Uterus (tissue), 4 donors: Measurements from ENCODE around the gene HSPA8. TPM values are rescaled to one million over a fixed set of nuclear protein-coding genes. Genes with fewer than 3 reads are reported as not detected.

Experiments
- DNase-seq, 2 donors: peaks; one replicate each; pipeline ENCODE4 v3.0.0-alpha.2; 2019 to 2020
- H3K27ac ChIP-seq, 2 donors: fragments of 200-600 bp; sonication (generic); 1 replicate in 1 of 2; 2 replicates in 1 of 2; pipeline ENCODE4 v1.5.1; 2016 to 2018
- H3K27me3 ChIP-seq, 2 donors: fragments of 200-600 bp; sonication (generic); one replicate each; pipeline ENCODE4 v1.5.1; 2018 to 2019; ENCODE audit warnings: control low read depth in 1 of 2
- H3K36me3 ChIP-seq, 2 donors: fragments of 200-600 bp; sonication (generic); one replicate each; pipeline ENCODE4 v1.5.1; 2019; ENCODE audit warnings: control low read depth in 1 of 2
- H3K4me1 ChIP-seq, 2 donors: fragments of 200-600 bp; sonication (generic); one replicate each; pipeline ENCODE4 v1.5.1; 2018 to 2019; ENCODE audit warnings: control low read depth in 1 of 2
- H3K4me3 ChIP-seq, 2 donors: fragments of 200-600 bp; sonication (generic); 1 replicate in 1 of 2; 2 replicates in 1 of 2; pipeline ENCODE4 v1.5.1; 2018 to 2019; ENCODE audit warnings: mild to moderate bottlenecking in 1 of 2
- H3K9me3 ChIP-seq, 2 donors: fragments of 200-600 bp; sonication (generic); one replicate each; pipeline ENCODE4 v1.5.1; 2019; ENCODE audit warnings: control low read depth in 1 of 2
- CTCF ChIP-seq, 4 experiments: fragments of 200-600 bp in 2 of 4; fragments of 450-650 bp in 2 of 4; sonication (generic) in 2 of 4; IDR thresholded peaks; one replicate each; pipeline ENCODE4 v1.5.1; 2016 to 2019; ENCODE audit warnings: antibody characterized with exemption in 4 of 4, mild to moderate bottlenecking in 2 of 4, moderate library complexity in 1 of 4
- POLR2A ChIP-seq, 2 donors: fragments of 450-650 bp; IDR thresholded peaks; one replicate each; pipeline ENCODE4 v1.6.1; 2016; ENCODE audit warnings: antibody characterized with exemption in 2 of 2, mild to moderate bottlenecking in 1 of 2, moderate library complexity in 1 of 2
- intact Hi-C: fragments of 100-400 bp; cut with DNase I; formaldehyde crosslinking; loops from one replicate; pipeline ENCODE4 v1.15.1; 2023; ENCODE audit warnings: low total_unique reads
- total RNA-seq, 4 donors: library from RNA; depleted of rRNA in 3 of 4; stranded (reverse); fragments of >200 nt in 3 of 4; gene quantifications; one replicate each; pipeline versions ENCODE4 v1.1.0 to v1.2.4, GENCODE V29; 2014 to 2023
- donor health status: DM: yes; HTN: yes; CAD: no.

HSPA8 gene
- total RNA-seq, 4 donors from 2014 or later: 360 to 1,864 (median 476) TPM

GRCh38 chr11:123045101-123045500 is 16.8 kb downstream of the HSPA8 start:
- TF ChIP-seq CTCF (IDR thresholded peaks at IDR 0.05) (no peak), POLR2A (IDR thresholded peaks at IDR 0.05) (no peak)

GRCh38 chr11:123041185-123041584 is 20.8 kb downstream of the HSPA8 start:
- Histone ChIP-seq H3K36me3 (no peaks in the 10 kb centered on the region), H3K27ac (no peak overlapping the region), H3K4me1 (no peaks in the 10 kb centered on the region), H3K4me3 (no peak overlapping the region), H3K27me3 (no peaks in the 10 kb centered on the region), H3K9me3 (no peaks in the 10 kb centered on the region)
- no peak for DNase-seq
- intact Hi-C loops: no loop called here
- TF ChIP-seq CTCF (IDR thresholded peaks at IDR 0.05) (no peak), POLR2A (IDR thresholded peaks at IDR 0.05) (no peak)

More at GRCh38 chr11:123045101-123045500, 16.8 kb downstream of the HSPA8 start:
- Histone ChIP-seq H3K4me3 (no peak overlapping the region), H3K9me3 (no peaks in the 10 kb centered on the region), H3K27ac (no peak overlapping the region), H3K27me3 (no peaks in the 10 kb centered on the region), H3K36me3 (no peaks in the 10 kb centered on the region), H3K4me1 (no peaks in the 10 kb centered on the region)
- intact Hi-C loops: no loop called here
- no peak for DNase-seq

GRCh38 chr11:123040111-123040432 is 21.9 kb downstream of the HSPA8 start:
- H3K27ac ChIP-seq: no peak overlapping the region
- no peaks in the 10 kb centered on the region for H3K36me3 ChIP-seq
- H3K4me3 ChIP-seq: no peak overlapping the region
- TF ChIP-seq CTCF (IDR thresholded peaks at IDR 0.05): no peak
- TF ChIP-seq POLR2A (IDR thresholded peaks at IDR 0.05): no peak
- DNase-seq: no peak
- no peaks in the 10 kb centered on the region for H3K9me3 ChIP-seq
- intact Hi-C loops: no loop called here
- no peaks in the 10 kb centered on the region for H3K27me3 ChIP-seq
- H3K4me1 ChIP-seq: no peaks in the 10 kb centered on the region

- no peak for DNase-seq
- Histone ChIP-seq H3K4me3 (no peak overlapping the region), H3K9me3 (no peaks in the 10 kb centered on the region), H3K4me1 (no peaks in the 10 kb centered on the region), H3K27ac (no peak overlapping the region), H3K27me3 (no peaks in the 10 kb centered on the region), H3K36me3 (no peaks in the 10 kb centered on the region)
- intact Hi-C loops: no loop called here
- TF ChIP-seq POLR2A (IDR thresholded peaks at IDR 0.05) (no peak), CTCF (IDR thresholded peaks at IDR 0.05) (no peak)
Observed at GRCh38 chr11:123035831-123036230, 26.1 kb downstream of the HSPA8 start.

GRCh38 chr11:123034597-123034996 is 27.3 kb downstream of the HSPA8 start:
- Histone ChIP-seq H3K9me3 (no peaks in the 10 kb centered on the region), H3K36me3 (no peaks in the 10 kb centered on the region), H3K4me1 (no peaks in the 10 kb centered on the region), H3K4me3 (no peak overlapping the region), H3K27ac (no peak overlapping the region), H3K27me3 (no peaks in the 10 kb centered on the region)
- intact Hi-C loops: no loop called here
- DNase-seq: no peak
- TF ChIP-seq POLR2A (IDR thresholded peaks at IDR 0.05) (no peak), CTCF (IDR thresholded peaks at IDR 0.05) (no peak)
